Liver (tissue), 10 donors: ENCODE results near the gene SLC30A5. TPM values are rescaled to one million over a fixed set of nuclear protein-coding genes. Genes with fewer than 3 reads are reported as not detected.

Experiments used
- DNase-seq: peaks from one replicate; pipeline ENCODE4 v3.0.0-alpha.2; 2017; ENCODE audit warnings: low spot score
- H3K27ac ChIP-seq, 2 donors: one replicate each; pipeline ENCODE4 v1.7.0; 2013; ENCODE audit warnings: inconsistent platforms in 2 of 2, low read length in 2 of 2, control low read depth in 1 of 2, low read depth in 1 of 2, mild to moderate bottlenecking in 1 of 2
- H3K27me3 ChIP-seq, 4 donors: one replicate each; pipeline versions ENCODE4 v1.6.1 to v1.7.0; 2013; ENCODE audit warnings: low read length in 3 of 4, inconsistent platforms in 1 of 4, mild to moderate bottlenecking in 1 of 4, moderate library complexity in 1 of 4; ENCODE audit not compliant: control insufficient read depth in 4 of 4, insufficient read depth in 4 of 4
- H3K36me3 ChIP-seq, 4 donors: one replicate each; pipeline versions ENCODE4 v1.6.1 to v1.7.0; 2013; ENCODE audit warnings: low read length in 3 of 4, mild to moderate bottlenecking in 3 of 4, low read depth in 1 of 4, moderate library complexity in 1 of 4; ENCODE audit not compliant: control insufficient read depth in 4 of 4, insufficient read depth in 3 of 4
- H3K4me1 ChIP-seq, 4 donors: one replicate each; pipeline versions ENCODE4 v1.6.1 to v1.7.0; 2013; ENCODE audit warnings: low read length in 3 of 4, mild to moderate bottlenecking in 3 of 4, moderate library complexity in 1 of 4; ENCODE audit not compliant: control insufficient read depth in 4 of 4, insufficient read depth in 4 of 4
- H3K4me3 ChIP-seq, 3 donors: one replicate each; pipeline versions ENCODE4 v1.6.1 to v1.7.0; 2013; ENCODE audit warnings: low read length in 3 of 3, control low read depth in 1 of 3, low read depth in 1 of 3, mild to moderate bottlenecking in 1 of 3
- H3K9ac ChIP-seq, 2 donors: one replicate each; pipeline ENCODE4 v1.7.0; 2013; ENCODE audit warnings: low read length in 2 of 2, mild to moderate bottlenecking in 2 of 2, moderate library complexity in 2 of 2, control low read depth in 1 of 2, low read depth in 1 of 2
- H3K9me3 ChIP-seq, 4 donors: one replicate each; pipeline versions ENCODE4 v1.6.1 to v1.7.0; 2013; ENCODE audit warnings: low read length in 3 of 4; ENCODE audit not compliant: control insufficient read depth in 4 of 4
- CTCF ChIP-seq: fragments of 150-350 bp; IDR thresholded peaks from 2 replicates; pipeline ENCODE4 v1.5.1; 2017; ENCODE audit warnings: improper control_type of control experiment, low read depth, low read length; ENCODE audit not compliant: missing input control
- EGR1 ChIP-seq, 2 donors: IDR thresholded peaks; 2 replicates each; pipeline ENCODE4 v1.6.1; 2016 to 2018; ENCODE audit warnings: antibody characterized with exemption in 2 of 2, low read depth in 2 of 2
- GABPA ChIP-seq, 2 donors: IDR thresholded peaks in 1 of 2; conservative IDR thresholded peaks in 1 of 2; 2 replicates each; pipeline ENCODE4 v1.6.1; 2016; ENCODE audit warnings: antibody characterized with exemption in 2 of 2, mild to moderate bottlenecking in 1 of 2, moderate library complexity in 1 of 2
- HNF4A ChIP-seq, 2 donors: conservative IDR thresholded peaks; 2 replicates each; pipeline ENCODE4 v1.6.1; 2016; ENCODE audit warnings: antibody characterized with exemption in 2 of 2, mild to moderate bottlenecking in 2 of 2
- HNF4G ChIP-seq: IDR thresholded peaks from 2 replicates; pipeline ENCODE4 v1.6.1; 2016; ENCODE audit warnings: antibody characterized with exemption
- MAX ChIP-seq: IDR thresholded peaks from 2 replicates; pipeline ENCODE4 v1.6.1; 2016; ENCODE audit warnings: antibody characterized with exemption
- NR2F2 ChIP-seq: IDR thresholded peaks from 2 replicates; pipeline ENCODE4 v1.6.1; 2016; ENCODE audit warnings: antibody characterized with exemption
- RAD21 ChIP-seq, 2 donors: IDR thresholded peaks; 2 replicates each; pipeline ENCODE4 v1.6.1; 2016; ENCODE audit warnings: antibody characterized with exemption in 2 of 2, mild to moderate bottlenecking in 2 of 2
- REST ChIP-seq: IDR thresholded peaks from 2 replicates; pipeline ENCODE4 v1.6.1; 2016; ENCODE audit warnings: antibody characterized with exemption, mild to moderate bottlenecking
- RXRA ChIP-seq, 2 donors: IDR thresholded peaks; 2 replicates each; pipeline ENCODE4 v1.6.1; 2017 to 2018; ENCODE audit warnings: antibody characterized with exemption in 2 of 2, mild to moderate bottlenecking in 1 of 2
- SP1 ChIP-seq: IDR thresholded peaks from 2 replicates; pipeline ENCODE4 v1.6.1; 2018; ENCODE audit warnings: antibody characterized with exemption, mild to moderate bottlenecking
- TAF1 ChIP-seq: conservative IDR thresholded peaks from 2 replicates; pipeline ENCODE4 v1.6.1; 2016; ENCODE audit warnings: antibody characterized with exemption, mild to moderate bottlenecking
- YY1 ChIP-seq: IDR thresholded peaks from 2 replicates; pipeline ENCODE4 v1.6.1; 2016; ENCODE audit warnings: antibody characterized with exemption, mild to moderate bottlenecking
- WGBS: extraction: QIAGEN DNeasy Blood & Tissue Kit; methylation state at CpG from one replicate; pipeline ENCODE4 v1.1.7; 2013; 5-methylcytosine and 5-hydroxymethylcytosine counted together
- polyA plus RNA-seq, 2 donors: library from polyadenylated mRNA; stranded (reverse) in 1 of 2; unstranded in 1 of 2; fragments of 200-250 nt in 1 of 2; fragments of >200 nt in 1 of 2; fragmentation: Nextera tagmentation in 1 of 2; extraction: Ambion mirVana in 1 of 2; gene quantifications; one replicate each; pipeline versions ENCODE4 v1.2.1 to v1.2.3, GENCODE V29; 2013 to 2015
- small RNA-seq: library from RNA; depleted of rRNA; stranded (forward); fragments of <200 nt; gene quantifications from one replicate; pipeline ENCODE3, GENCODE V24; 2014
- total RNA-seq, 2 donors: library from RNA; depleted of rRNA; stranded (reverse); fragments of >200 nt; gene quantifications; one replicate each; pipeline ENCODE4 v1.2.3, GENCODE V29; 2014
- TF ChIP-seq, protein P1 (sequence below): IDR thresholded peaks from 2 replicates; pipeline ENCODE4 v1.6.1; 2016; ENCODE audit warnings: antibody characterized with exemption
- TF ChIP-seq, protein P2 (sequence below): IDR thresholded peaks from 2 replicates; pipeline ENCODE4 v1.6.1; 2016; ENCODE audit warnings: antibody characterized with exemption
- donor health status: healthy.
- donor health status: healthy.
- donor health status: healthy.
- donor health status: healthy.
- donor health status: healthy.

Gene SLC30A5
- total and polyA plus RNA-seq, 4 donors: 15.5 to 37.8 (median 26.2) TPM

DNA sequence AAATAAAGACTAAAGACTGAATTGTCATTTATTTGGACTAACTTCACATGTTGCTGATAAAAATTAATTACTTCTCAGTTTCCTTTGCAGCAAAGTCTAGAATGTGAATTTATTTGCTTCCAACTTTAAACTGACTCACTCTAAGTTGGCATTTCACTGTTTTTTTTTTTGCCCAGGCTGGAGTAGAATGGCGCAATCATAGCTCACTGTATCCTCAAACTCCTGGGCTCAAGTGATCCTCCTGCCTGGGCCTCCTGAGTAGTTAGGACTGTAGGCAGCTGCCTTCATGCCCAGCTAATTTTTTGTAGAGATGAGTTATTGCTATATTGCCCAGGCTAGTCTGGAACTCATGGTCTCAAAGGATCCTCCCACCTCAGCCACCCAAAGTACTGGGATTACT is 76.7 kb downstream of the SLC30A5 start:
- TF ChIP-seq SP1 (no peak), RXRA (IDR thresholded peaks at IDR 0.05) (no peak), EGR1 (IDR thresholded peaks at IDR 0.05; ENCODE audit: low read depth in 2 of 2) (no peak), CTCF (no peak)
- TF ChIP-seq, protein P1, sequence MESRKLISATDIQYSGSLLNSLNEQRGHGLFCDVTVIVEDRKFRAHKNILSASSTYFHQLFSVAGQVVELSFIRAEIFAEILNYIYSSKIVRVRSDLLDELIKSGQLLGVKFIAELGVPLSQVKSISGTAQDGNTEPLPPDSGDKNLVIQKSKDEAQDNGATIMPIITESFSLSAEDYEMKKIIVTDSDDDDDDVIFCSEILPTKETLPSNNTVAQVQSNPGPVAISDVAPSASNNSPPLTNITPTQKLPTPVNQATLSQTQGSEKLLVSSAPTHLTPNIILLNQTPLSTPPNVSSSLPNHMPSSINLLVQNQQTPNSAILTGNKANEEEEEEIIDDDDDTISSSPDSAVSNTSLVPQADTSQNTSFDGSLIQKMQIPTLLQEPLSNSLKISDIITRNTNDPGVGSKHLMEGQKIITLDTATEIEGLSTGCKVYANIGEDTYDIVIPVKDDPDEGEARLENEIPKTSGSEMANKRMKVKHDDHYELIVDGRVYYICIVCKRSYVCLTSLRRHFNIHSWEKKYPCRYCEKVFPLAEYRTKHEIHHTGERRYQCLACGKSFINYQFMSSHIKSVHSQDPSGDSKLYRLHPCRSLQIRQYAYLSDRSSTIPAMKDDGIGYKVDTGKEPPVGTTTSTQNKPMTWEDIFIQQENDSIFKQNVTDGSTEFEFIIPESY: no peak
- Histone ChIP-seq H3K27me3 (no peaks in the 10 kb centered on the region), H3K9ac (no peak overlapping the region), H3K4me1 (peaks cover 4 to 13% (median 10%) of the 10 kb centered on the region in 4 donors), H3K36me3 (peaks cover 0 to 2% (median 0%) of the 10 kb centered on the region in 4 donors), H3K27ac (no peak overlapping the region), H3K9me3 (no peaks in the 10 kb centered on the region), H3K4me3 (no peak overlapping the region)
- DNase-seq: no peak
- WGBS: 98% methylated on average over 1 of the region's 1 CpG

- TF ChIP-seq TAF1 (no peak), EGR1 (IDR thresholded peaks at IDR 0.05; ENCODE audit: low read depth in 2 of 2) (no peak), HNF4G (no peak), NR2F2 (no peak), HNF4A (conservative IDR thresholded peaks at IDR 0.05) (no peak), RXRA (IDR thresholded peaks at IDR 0.05) (no peak), REST (no peak), GABPA (IDR thresholded peaks at IDR 0.05 in 1 of 2, conservative IDR thresholded peaks at IDR 0.05 in 1 of 2) (no peak), MAX (no peak), SP1 (no peak), RAD21 (IDR thresholded peaks at IDR 0.05) (no peak), YY1 (no peak)
- TF ChIP-seq, protein P2, sequence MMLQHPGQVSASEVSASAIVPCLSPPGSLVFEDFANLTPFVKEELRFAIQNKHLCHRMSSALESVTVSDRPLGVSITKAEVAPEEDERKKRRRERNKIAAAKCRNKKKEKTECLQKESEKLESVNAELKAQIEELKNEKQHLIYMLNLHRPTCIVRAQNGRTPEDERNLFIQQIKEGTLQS: no peak
- Histone ChIP-seq H3K9ac (no peak overlapping the region), H3K36me3 (peaks cover 0 to 2% (median 0%) of the 10 kb centered on the region in 4 donors)
Observed at GRCh38 chr5:69170969-69171368, 77.2 kb downstream of the SLC30A5 start.

More at GRCh38 chr5:69170969-69171368, 77.2 kb downstream of the SLC30A5 start:
- H3K27me3 ChIP-seq: no peaks in the 10 kb centered on the region
- peaks cover 4 to 13% (median 10%) of the 10 kb centered on the region in 4 donors for H3K4me1 ChIP-seq
- H3K9me3 ChIP-seq: no peaks in the 10 kb centered on the region
- WGBS: 95% methylated on average over 3 of the region's 3 CpGs
- DNase-seq: no peak
- H3K27ac ChIP-seq: no peak overlapping the region
- H3K4me3 ChIP-seq: no peak overlapping the region

Small RNA genes lying within 50 kb of the gene (small RNA-seq; reads per million reads assigned to genes)
- not detected for gene SNORA50D
- gene SUMO2P4: not detected

Other genes with a start within 250 kb of the SLC30A5 start
- gene CCNB1, start 73.1 kb downstream of the SLC30A5 start, total RNA-seq: 10 to 100 TPM in 1 of 2 donors, 1 to 10 TPM in 1; 1.0 to 82.5 TPM
- gene CCNB1, start 73.1 kb downstream of the SLC30A5 start, polyA plus RNA-seq: 1 to 10 TPM; 5.2 to 6.3 TPM
- 10 to 100 TPM in 1 of 2 donors, under 1 TPM in 1; 0.42 to 14.6 TPM for gene CENPH, start 95.6 kb downstream of the SLC30A5 start, total RNA-seq
- 1 to 10 TPM in 1 of 2 donors, under 1 TPM in 1; 0.33 to 1.1 TPM for gene CENPH, start 95.6 kb downstream of the SLC30A5 start, polyA plus RNA-seq
- gene CDK7, start 140.9 kb downstream of the SLC30A5 start, total RNA-seq: 10 to 100 TPM in 1 of 2 donors, 1 to 10 TPM in 1; 7.9 to 15.0 TPM
- 1 to 10 TPM; 6.9 to 7.9 TPM for gene CDK7, start 140.9 kb downstream of the SLC30A5 start, polyA plus RNA-seq
- gene CCDC125, start 238.8 kb downstream of the SLC30A5 start, total RNA-seq: 10 to 100 TPM in 1 of 2 donors, 1 to 10 TPM in 1; 9.9 to 17.0 TPM
- 1 to 10 TPM; 5.3 to 6.5 TPM for gene CCDC125, start 238.8 kb downstream of the SLC30A5 start, polyA plus RNA-seq